HEK293T (cell line): ENCODE data around the gene HSPA4.

ENCODE experiments used
- FOXK2 ChIP-seq: fragments of 450-650 bp; IDR thresholded peaks from 2 replicates; pipeline ENCODE4 v1.6.1; 2016; ENCODE audit warnings: mild to moderate bottlenecking
- NFRKB ChIP-seq: fragments of 450-650 bp; IDR thresholded peaks from 2 replicates; pipeline ENCODE4 v1.6.1; 2016; ENCODE audit warnings: mild to moderate bottlenecking, moderate library complexity

DNA sequence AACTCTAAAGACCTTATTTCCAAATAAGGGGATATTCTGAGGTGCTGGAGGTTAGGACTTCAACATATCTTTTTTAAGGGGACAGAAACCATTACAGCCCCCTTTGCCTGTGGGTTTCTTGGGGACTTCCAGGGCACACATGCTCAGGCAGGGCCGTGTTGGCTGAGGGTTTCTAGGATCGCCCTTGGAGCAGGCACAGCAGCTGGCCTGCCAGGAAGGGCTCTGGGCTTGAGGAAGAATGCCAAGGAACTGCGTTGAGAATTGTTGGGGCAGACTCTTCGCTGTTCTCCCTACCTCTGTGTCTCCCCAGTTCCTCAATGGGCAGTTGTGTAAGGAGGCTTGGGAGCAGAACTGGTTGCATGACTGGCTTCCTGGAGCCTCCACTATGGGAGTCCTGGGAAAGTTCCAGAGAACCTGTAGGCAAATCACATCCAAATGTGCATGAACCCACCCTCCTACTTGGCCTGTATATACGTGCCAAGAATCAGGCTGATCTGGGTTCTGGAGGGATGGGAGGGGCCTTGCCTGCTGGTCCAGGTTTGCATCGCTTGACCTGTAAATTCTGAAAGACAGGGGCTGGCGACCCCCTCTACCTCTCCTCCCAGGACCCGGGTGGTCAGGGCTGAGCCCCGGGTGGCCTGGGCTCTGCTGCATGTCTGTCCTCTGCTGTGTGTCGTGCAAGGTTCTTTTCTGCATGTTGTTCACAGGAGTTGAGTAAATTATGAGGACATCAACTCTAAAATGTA, 65.5 kb downstream of the HSPA4 start:
- TF ChIP-seq NFRKB (no peak), FOXK2 (no peak)
